Body of pancreas (tissue), 4 donors: ENCODE results near the gene ZNF521. TPM values are rescaled to one million over a fixed set of nuclear protein-coding genes. Genes with fewer than 3 reads are reported as not detected.

Experiments
- ATAC-seq: fragments of 150-250 bp; one replicate; pipeline ENCODE4 v1.9.1; 2016
- DNase-seq, 4 donors: peaks; one replicate each; pipeline ENCODE4 v3.0.0-alpha.2; 2019
- H3K27ac ChIP-seq, 4 donors: fragments of 200-600 bp; sonication (generic); 1 replicate in 3 of 4; 2 replicates in 1 of 4; pipeline versions ENCODE4 v1.5.1 to v1.6.1; 2016 to 2019; ENCODE audit warnings: mild to moderate bottlenecking in 1 of 4, mixed read lengths in 1 of 4, moderate library complexity in 1 of 4
- H3K27me3 ChIP-seq, 2 donors: fragments of 200-600 bp; sonication (generic); one replicate each; pipeline ENCODE4 v1.6.0; 2016; ENCODE audit warnings: mild to moderate bottlenecking in 1 of 2
- H3K36me3 ChIP-seq, 2 donors: fragments of 200-600 bp; sonication (generic); replicated peaks in 1 of 2; 2 replicates each; pipeline ENCODE4 v1.5.1; 2016; ENCODE audit warnings: low read depth in 2 of 2; ENCODE audit not compliant: insufficient read depth in 1 of 2
- H3K4me1 ChIP-seq: fragments of 200-600 bp; sonication (generic); one replicate; pipeline ENCODE4 v1.6.0; 2016
- H3K4me3 ChIP-seq, 2 donors: fragments of 200-600 bp; sonication (generic); 1 replicate in 1 of 2; 2 replicates in 1 of 2; pipeline ENCODE4 v1.5.1; 2016 to 2019
- H3K9me3 ChIP-seq, 3 donors: fragments of 200-600 bp; sonication (generic); 1 replicate in 2 of 3; 2 replicates in 1 of 3; pipeline ENCODE4 v1.5.1; 2016
- POLR2A ChIP-seq, 3 donors: fragments of 450-650 bp; IDR thresholded peaks; one replicate each; pipeline ENCODE4 v1.6.1; 2016; ENCODE audit warnings: antibody characterized with exemption in 3 of 3, mild to moderate bottlenecking in 2 of 3
- WGBS, 2 donors: methylation state at CpG; one replicate each; pipeline ENCODE4 v1.1.5; 2017; 5-methylcytosine and 5-hydroxymethylcytosine counted together
- intact Hi-C: fragments of 100-400 bp; cut with DNase I; formaldehyde crosslinking; loops from one replicate; pipeline ENCODE4 v1.15.1; 2023
- total RNA-seq, 2 donors: library from RNA; depleted of rRNA; stranded (reverse); fragments of >200 nt; gene quantifications; one replicate each; pipeline ENCODE4 v1.1.0, GENCODE V29; 2016
- TF ChIP-seq, protein P1 (sequence below), 7 experiments: fragments of 450-650 bp in 4 of 7; fragments of 200-600 bp in 3 of 7; sonication (generic) in 3 of 7; IDR thresholded peaks; one replicate each; pipeline ENCODE4 v1.5.1; 2016 to 2019; ENCODE audit warnings: antibody characterized with exemption in 7 of 7

The ZNF521 gene
- total RNA-seq, 2 donors from 2014 or later: 3.3 to 17.4 TPM

DNA sequence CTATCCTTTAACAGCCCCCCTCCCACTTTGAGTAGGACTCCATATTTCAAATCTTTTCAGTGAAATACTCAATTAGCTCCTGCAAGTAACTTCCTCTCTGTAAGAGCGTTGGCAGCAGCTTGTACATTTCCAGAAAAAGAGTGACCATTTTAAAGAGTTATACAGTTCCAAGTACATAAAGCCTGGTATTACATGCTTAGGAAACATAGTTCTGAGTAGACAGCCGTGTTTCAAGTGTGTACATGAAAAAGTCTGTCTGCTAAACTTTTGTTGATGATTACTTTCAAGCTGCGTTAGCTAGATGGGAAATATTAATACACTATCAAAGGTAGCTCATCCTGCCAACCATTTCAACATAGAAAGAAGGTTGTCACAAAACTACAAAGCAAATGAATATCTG lies 112.8 kb downstream of the ZNF521 start:
- Histone ChIP-seq H3K27me3 (no peaks in the 10 kb centered on the region), H3K4me1 (peaks cover 1% of the 10 kb centered on the region), H3K9me3 (no peaks in the 10 kb centered on the region), H3K36me3 (no peaks in the 10 kb centered on the region), H3K4me3 (no peak overlapping the region), H3K27ac (no peak overlapping the region)
- DNase-seq (no peak), ATAC-seq (no peak)
- TF ChIP-seq POLR2A (IDR thresholded peaks at IDR 0.05): no peak
- TF ChIP-seq, protein P1, sequence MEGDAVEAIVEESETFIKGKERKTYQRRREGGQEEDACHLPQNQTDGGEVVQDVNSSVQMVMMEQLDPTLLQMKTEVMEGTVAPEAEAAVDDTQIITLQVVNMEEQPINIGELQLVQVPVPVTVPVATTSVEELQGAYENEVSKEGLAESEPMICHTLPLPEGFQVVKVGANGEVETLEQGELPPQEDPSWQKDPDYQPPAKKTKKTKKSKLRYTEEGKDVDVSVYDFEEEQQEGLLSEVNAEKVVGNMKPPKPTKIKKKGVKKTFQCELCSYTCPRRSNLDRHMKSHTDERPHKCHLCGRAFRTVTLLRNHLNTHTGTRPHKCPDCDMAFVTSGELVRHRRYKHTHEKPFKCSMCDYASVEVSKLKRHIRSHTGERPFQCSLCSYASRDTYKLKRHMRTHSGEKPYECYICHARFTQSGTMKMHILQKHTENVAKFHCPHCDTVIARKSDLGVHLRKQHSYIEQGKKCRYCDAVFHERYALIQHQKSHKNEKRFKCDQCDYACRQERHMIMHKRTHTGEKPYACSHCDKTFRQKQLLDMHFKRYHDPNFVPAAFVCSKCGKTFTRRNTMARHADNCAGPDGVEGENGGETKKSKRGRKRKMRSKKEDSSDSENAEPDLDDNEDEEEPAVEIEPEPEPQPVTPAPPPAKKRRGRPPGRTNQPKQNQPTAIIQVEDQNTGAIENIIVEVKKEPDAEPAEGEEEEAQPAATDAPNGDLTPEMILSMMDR (IDR thresholded peaks at IDR 0.05): no peak
- intact Hi-C loops: no loop called here
- WGBS, 2 donors: 39 to 57% methylated on average over 3 of the region's 3 CpGs

DNA sequence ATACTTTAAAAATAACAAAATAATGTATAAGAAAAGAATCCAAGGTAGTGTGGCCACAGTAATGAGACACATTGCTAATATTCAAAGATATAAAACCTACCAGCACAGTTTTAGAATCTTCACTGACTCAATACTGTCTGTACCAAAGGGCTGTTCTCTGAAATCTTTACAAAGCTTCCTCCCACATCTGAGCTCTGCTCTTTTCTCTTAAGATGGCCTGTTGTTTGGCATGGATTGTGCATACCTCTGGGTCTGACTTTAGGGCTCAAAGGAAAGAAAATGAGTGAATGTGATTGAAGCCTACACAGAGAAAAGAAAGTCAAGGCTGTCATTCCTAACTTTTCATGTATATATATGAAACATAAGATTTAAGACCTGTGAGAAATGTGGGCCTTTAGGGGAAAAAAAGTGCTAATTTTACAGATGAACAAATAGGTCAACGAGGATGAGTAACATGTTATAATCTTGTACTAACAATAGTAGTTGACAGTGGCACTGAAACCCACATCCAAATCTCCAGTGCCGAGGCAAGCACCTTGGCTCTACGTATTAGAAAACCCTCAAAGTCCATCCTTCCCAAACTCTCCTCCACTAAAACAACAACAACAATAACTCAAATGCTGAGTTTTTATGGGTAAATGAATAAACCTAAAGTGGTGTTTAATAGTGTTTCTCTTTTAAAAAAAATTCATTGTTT lies 114.2 kb downstream of the ZNF521 start:
- ATAC-seq: no peak

DNA sequence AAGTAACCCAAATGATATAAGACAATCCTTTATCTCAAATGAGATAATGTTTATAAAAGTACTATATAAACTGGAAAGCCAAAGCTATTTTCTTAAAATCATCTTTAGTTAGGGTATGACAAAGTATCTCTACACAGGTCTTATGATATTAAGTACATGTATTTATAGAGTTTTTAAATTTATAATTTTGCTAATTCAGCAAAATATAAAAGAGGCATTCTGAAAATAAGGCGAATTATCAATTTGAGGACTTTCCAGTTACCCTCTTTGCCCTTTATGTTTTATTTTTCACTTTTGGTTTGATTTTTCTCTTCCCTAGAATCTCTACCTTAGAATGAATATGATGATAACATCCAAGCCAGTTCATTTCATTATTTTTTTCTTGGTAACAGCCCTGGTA lies 115.2 kb downstream of the ZNF521 start:
- WGBS, 2 donors: 74 to 88% methylated on average over 1 of the region's 1 CpG
- no peak for ATAC-seq
- TF ChIP-seq, protein P1 (IDR thresholded peaks at IDR 0.05): no peak
- no peak for TF ChIP-seq POLR2A (IDR thresholded peaks at IDR 0.05)

More for the DNA sequence above, 114.2 kb downstream of the ZNF521 start:
- no peak for TF ChIP-seq POLR2A (IDR thresholded peaks at IDR 0.05)
- TF ChIP-seq, protein P1 (IDR thresholded peaks at IDR 0.05): no peak
- 75 to 79% methylated on average over 3 of the region's 3 CpGs for WGBS, 2 donors
- DNase-seq: no peak
- H3K4me1 ChIP-seq: peaks cover 7% of the 10 kb centered on the region
- no peak overlapping the region for H3K4me3 ChIP-seq
- H3K36me3 ChIP-seq: no peaks in the 10 kb centered on the region
- intact Hi-C loops: no loop called here
- no peaks in the 10 kb centered on the region for H3K27me3 ChIP-seq
- H3K9me3 ChIP-seq: no peaks in the 10 kb centered on the region
- H3K27ac ChIP-seq: no peak overlapping the region

DNA sequence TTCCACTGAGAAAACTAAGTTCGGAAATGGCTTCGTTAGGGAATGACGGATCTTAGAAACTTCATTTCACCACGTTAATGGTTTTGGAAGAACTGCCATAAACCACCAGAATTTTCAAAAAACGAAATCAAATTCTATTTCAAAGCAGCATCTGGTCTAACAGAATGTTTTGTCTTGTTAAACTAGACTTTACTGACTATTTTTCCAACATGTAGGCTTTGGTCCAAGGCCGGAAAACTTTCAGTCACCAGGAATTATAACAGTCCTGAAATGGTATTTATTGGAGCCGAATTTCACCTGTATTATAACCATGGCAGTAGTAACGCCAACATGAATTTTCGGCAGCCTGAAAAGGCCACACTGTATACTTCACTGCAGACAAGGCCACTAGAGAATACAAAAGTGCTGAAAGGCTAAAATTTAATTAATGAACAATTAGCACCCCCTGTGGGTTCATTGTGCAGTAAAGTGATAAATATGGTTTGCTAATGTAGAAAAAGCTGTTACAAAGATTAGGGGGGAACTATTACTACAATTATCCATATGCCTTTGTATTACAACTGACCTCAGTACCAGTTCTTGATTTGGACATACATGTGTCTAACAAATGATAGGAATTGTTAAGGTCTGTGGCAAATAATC lies 116.4 kb downstream of the ZNF521 start:
- Histone ChIP-seq H3K4me3 (no peak overlapping the region), H3K36me3 (no peaks in the 10 kb centered on the region), H3K27me3 (no peaks in the 10 kb centered on the region), H3K4me1 (peaks cover 7% of the 10 kb centered on the region), H3K27ac (no peak overlapping the region), H3K9me3 (no peaks in the 10 kb centered on the region)
- intact Hi-C loops: no loop called here
- DNase-seq (no peak), ATAC-seq (no peak)
- TF ChIP-seq, protein P1 (IDR thresholded peaks at IDR 0.05): no peak
- TF ChIP-seq POLR2A (IDR thresholded peaks at IDR 0.05): no peak
- 48 to 73% methylated on average over 9 of the region's 9 CpGs for WGBS, 2 donors

More for the DNA sequence above, 115.2 kb downstream of the ZNF521 start:
- H3K4me1 ChIP-seq: peaks cover 7% of the 10 kb centered on the region
- H3K36me3 ChIP-seq: no peaks in the 10 kb centered on the region
- DNase-seq: no peak
- no peak overlapping the region for H3K4me3 ChIP-seq
- intact Hi-C loops: no loop called here
- no peaks in the 10 kb centered on the region for H3K9me3 ChIP-seq
- H3K27ac ChIP-seq: no peak overlapping the region
- H3K27me3 ChIP-seq: no peaks in the 10 kb centered on the region
